ENCODE results near the gene AGTR1.

DNA sequence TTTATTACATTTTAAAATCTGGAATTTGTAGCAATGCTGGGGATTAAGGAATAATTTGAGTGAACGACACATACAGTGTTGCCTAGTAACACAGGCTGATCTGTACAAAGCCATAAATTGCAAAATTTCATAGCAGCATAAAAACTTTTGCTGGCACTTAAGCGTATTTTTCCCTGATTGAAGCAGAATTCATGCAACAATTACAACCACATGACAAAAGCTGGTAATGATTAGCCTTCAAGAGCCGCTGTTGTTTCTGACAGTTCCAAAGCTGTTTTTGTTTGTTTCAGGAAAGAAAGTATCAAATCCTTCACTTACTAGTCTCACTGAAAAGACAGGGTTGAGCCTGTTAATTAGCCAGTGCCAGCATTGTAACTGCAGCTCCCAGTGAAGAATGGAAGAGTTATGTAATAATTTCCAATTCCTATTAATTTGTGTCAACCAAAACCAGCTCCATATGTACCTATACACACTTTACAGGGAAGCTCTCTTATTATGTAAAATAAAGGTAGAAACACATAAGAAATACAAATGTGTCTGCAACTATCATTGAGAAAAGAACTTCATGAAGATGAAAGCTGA lies 60.7 kb downstream of the AGTR1 start:
- TF ChIP-seq, protein P1, sequence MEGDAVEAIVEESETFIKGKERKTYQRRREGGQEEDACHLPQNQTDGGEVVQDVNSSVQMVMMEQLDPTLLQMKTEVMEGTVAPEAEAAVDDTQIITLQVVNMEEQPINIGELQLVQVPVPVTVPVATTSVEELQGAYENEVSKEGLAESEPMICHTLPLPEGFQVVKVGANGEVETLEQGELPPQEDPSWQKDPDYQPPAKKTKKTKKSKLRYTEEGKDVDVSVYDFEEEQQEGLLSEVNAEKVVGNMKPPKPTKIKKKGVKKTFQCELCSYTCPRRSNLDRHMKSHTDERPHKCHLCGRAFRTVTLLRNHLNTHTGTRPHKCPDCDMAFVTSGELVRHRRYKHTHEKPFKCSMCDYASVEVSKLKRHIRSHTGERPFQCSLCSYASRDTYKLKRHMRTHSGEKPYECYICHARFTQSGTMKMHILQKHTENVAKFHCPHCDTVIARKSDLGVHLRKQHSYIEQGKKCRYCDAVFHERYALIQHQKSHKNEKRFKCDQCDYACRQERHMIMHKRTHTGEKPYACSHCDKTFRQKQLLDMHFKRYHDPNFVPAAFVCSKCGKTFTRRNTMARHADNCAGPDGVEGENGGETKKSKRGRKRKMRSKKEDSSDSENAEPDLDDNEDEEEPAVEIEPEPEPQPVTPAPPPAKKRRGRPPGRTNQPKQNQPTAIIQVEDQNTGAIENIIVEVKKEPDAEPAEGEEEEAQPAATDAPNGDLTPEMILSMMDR (IDR thresholded peaks at IDR 0.05): no peak
- TF ChIP-seq POLR2A (IDR thresholded peaks at IDR 0.05) (no peak), POLR2AphosphoS5 (IDR thresholded peaks at IDR 0.05; ENCODE audit: insufficient read depth in 1 of 2, low read depth in 1 of 2) (no peak)

Measured in vagina (tissue), 2 donors.